Neural cell (in vitro differentiated cells): ENCODE results near the gene SHISA7.

Source experiments
- CTCF ChIP-seq: fragments of 450-650 bp; IDR thresholded peaks from 2 replicates; pipeline ENCODE4 v1.5.1; 2014; ENCODE audit warnings: antibody characterized with exemption, mild to moderate bottlenecking, moderate library complexity; ENCODE audit not compliant: poor library complexity, severe bottlenecking
- REST ChIP-seq: IDR thresholded peaks from 2 replicates; pipeline ENCODE4 v1.6.1; 2012; ENCODE audit warnings: borderline replicate concordance

- TF ChIP-seq CTCF (no peak), REST (no peak)
These were observed 29.4 kb upstream of the SHISA7 start for GRCh38 chr19:55472463-55472862.
